ENCODE data around the gene KRT83.
"Not testable (repeated sequence)": the region's sequence is repeated elsewhere in the genome, so short reads cannot be mapped to it uniquely, and the experiment has no call there.

The KRT83 gene

GRCh38 chr12:52286857-52287785 lies 34.1 kb downstream of the KRT83 start:
- not testable (repeated sequence) for DNase-seq (ENCODE audit: low read depth)

GRCh38 chr12:52285851-52286530 lies 35.2 kb downstream of the KRT83 start:
- DNase-seq (ENCODE audit: low read depth) = no peak

- no peak for DNase-seq (ENCODE audit: low read depth)
Observed at GRCh38 chr12:52285172-52285745, 35.9 kb downstream of the KRT83 start.

GRCh38 chr12:52284562-52285171 lies 36.5 kb downstream of the KRT83 start:
- DNase-seq (ENCODE audit: low read depth) = no peak

- no peak for DNase-seq (ENCODE audit: low read depth)
Observed at GRCh38 chr12:52280796-52281560, 40.2 kb downstream of the KRT83 start.

GRCh38 chr12:52280319-52280795 lies 40.8 kb downstream of the KRT83 start:
- DNase-seq (ENCODE audit: low read depth) = no peak

- DNase-seq (ENCODE audit: low read depth) = no peak
Observed at GRCh38 chr12:52279422-52280318, 41.5 kb downstream of the KRT83 start.

GRCh38 chr12:52278575-52279421 lies 42.4 kb downstream of the KRT83 start:
- peak; percentile 59 for DNase-seq (ENCODE audit: low read depth)

- no peak for DNase-seq (ENCODE audit: low read depth)
Observed at GRCh38 chr12:52277486-52278245, 43.5 kb downstream of the KRT83 start.

- DNase-seq (ENCODE audit: low read depth) = no peak
Observed at GRCh38 chr12:52275686-52276085, 45.5 kb downstream of the KRT83 start.

GRCh38 chr12:52274521-52275120 lies 46.6 kb downstream of the KRT83 start, which contains the start of gene KRT86:
Gene KRT86 (plus strand): TSS chr12:52274645. CDS start chr12:52301917, 27,272 bp downstream.
- no peak for DNase-seq (ENCODE audit: low read depth)

- DNase-seq (ENCODE audit: low read depth) = no peak
Observed at GRCh38 chr12:52271158-52271557, 50.0 kb downstream of the KRT83 start.

- no peak for DNase-seq (ENCODE audit: low read depth)
Observed at GRCh38 chr12:52270541-52271070, 50.6 kb downstream of the KRT83 start.

GRCh38 chr12:52268212-52268611 lies 53.0 kb downstream of the KRT83 start:
- no peak for DNase-seq (ENCODE audit: low read depth)

- no peak for DNase-seq (ENCODE audit: low read depth)
Observed at GRCh38 chr12:52267699-52268098, 53.5 kb downstream of the KRT83 start.

GRCh38 chr12:52267266-52267665 lies 53.9 kb downstream of the KRT83 start:
- DNase-seq (ENCODE audit: low read depth) = no peak

- no peak for DNase-seq (ENCODE audit: low read depth)
Observed at GRCh38 chr12:52266514-52266913, 54.7 kb downstream of the KRT83 start.

- no peak for DNase-seq (ENCODE audit: low read depth)
Observed at GRCh38 chr12:52264435-52264825, 56.8 kb downstream of the KRT83 start.
